ENCODE results near the gene MPV17. TPM values are rescaled to one million over a fixed set of nuclear protein-coding genes. Genes with fewer than 3 reads are reported as not detected.

MPV17 gene
- total and polyA plus RNA-seq, 2 of the 13 experiments (the other 11 are each of a cell fraction or from before 2014, with no cell fraction given), result 48.9 to 129 TPM

- TF ChIP-seq NR2C2 (CRISPR knock-in tag; IDR thresholded peaks at IDR 0.05; ENCODE audit: borderline replicate concordance) (peak; percentile 37; the same call in 1 of the 2 replicates), NFRKB (IDR thresholded peaks at IDR 0.05) (no peak), SAP130 (CRISPR knock-in tag; IDR thresholded peaks at IDR 0.05; ENCODE audit: low read depth) (peak; percentile 98), FLYWCH1 (CRISPR knock-in tag; IDR thresholded peaks at IDR 0.05) (no peak), SCMH1 (CRISPR knock-in tag; IDR thresholded peaks at IDR 0.05; ENCODE audit: borderline replicate concordance) (no peak), ZNF816 (CRISPR knock-in tag; IDR thresholded peaks at IDR 0.05; ENCODE audit: borderline replicate concordance) (0 out of 2 replicates have a peak, but pooled peaks have one; percentile 84), HNRNPUL1 (IDR thresholded peaks at IDR 0.05; ENCODE audit: low read depth, low read length) (no peak), KDM2A (CRISPR knock-in tag; IDR thresholded peaks at IDR 0.05; ENCODE audit: borderline replicate concordance, low read depth) (peak; percentile 100), EHMT2 (IDR thresholded peaks at IDR 0.05; ENCODE audit: borderline replicate concordance, low read depth, low read length) (no peak), BRD4 (CRISPR knock-in tag; IDR thresholded peaks at IDR 0.05) (peak; percentile 88), REPIN1 (CRISPR knock-in tag; IDR thresholded peaks at IDR 0.05; ENCODE audit: borderline replicate concordance, low read depth) (peak; percentile 86), FIP1L1 (IDR thresholded peaks at IDR 0.05; ENCODE audit: borderline replicate concordance, insufficient read depth, low read depth, low read length) (no peak; the same call in 1 of the 2 replicates), ZNF609 (CRISPR knock-in tag; IDR thresholded peaks at IDR 0.05; ENCODE audit: borderline replicate concordance) (0 out of 2 replicates have a peak, but pooled peaks have one; percentile 37), NR2F2 (IDR thresholded peaks at IDR 0.05; ENCODE audit: borderline replicate concordance, low read depth) (peak; percentile 57; the same call in 1 of the 2 replicates), PBX2 (CRISPR knock-in tag; IDR thresholded peaks at IDR 0.05) (peak; percentile 78), IKZF4 (CRISPR knock-in tag; IDR thresholded peaks at IDR 0.05; ENCODE audit: borderline replicate concordance, low read depth, not compliant biosample characterization) (no peak), MEIS1 (CRISPR knock-in tag; IDR thresholded peaks at IDR 0.05; ENCODE audit: borderline replicate concordance) (no peak), ZNF792 (CRISPR knock-in tag; IDR thresholded peaks at IDR 0.05) (peak; percentile 74; the same call in 1 of the 2 replicates), TIGD3 (CRISPR knock-in tag; IDR thresholded peaks at IDR 0.05; ENCODE audit: borderline replicate concordance) (no peak; the same call in none of the 2 replicates), HOXA9 (CRISPR knock-in tag; IDR thresholded peaks at IDR 0.05; ENCODE audit: borderline replicate concordance) (no peak), HNF4A (CRISPR knock-in tag; IDR thresholded peaks at IDR 0.05) (peak; percentile 38; the same call in 1 of the 2 replicates), NFE2L2 (IDR thresholded peaks at IDR 0.05; ENCODE audit: low read length) (no peak; the same call in 1 of the 2 replicates)
Measured at GRCh38 chr2:27322766-27323595, at the start of gene MPV17 (continued).

All from HepG2 (cell line).